ENCODE results near the gene C5orf58. TPM values are rescaled to one million over a fixed set of nuclear protein-coding genes. Genes with fewer than 3 reads are reported as not detected.

Gene C5orf58
- polyA plus RNA-seq (2013, experiment 1 of 4): not detected
- polyA plus RNA-seq (2013, experiment 2 of 4): not detected
- polyA plus RNA-seq (2013, experiment 3 of 4): 0.96 TPM
- not detected for polyA plus RNA-seq (2013, experiment 4 of 4)

GRCh38 chr5:170232786-170233185 is at the start of gene C5orf58:
TSS of gene C5orf58 (plus strand) at chr5:170232985. CDS start at chr5:170234977, 1,992 bp downstream.
- 94 to 95% methylated on average over 27 of the region's 27 CpGs for WGBS, 2 experiments
- Histone ChIP-seq H3K4me1 (ENCODE audit: control insufficient read depth, insufficient read depth, low read length) (no peaks in the 10 kb centered on the region), H3K36me3 (ENCODE audit: control insufficient read depth, insufficient read depth, low read length) (no peaks in the 10 kb centered on the region), H3K27me3 (ENCODE audit: control insufficient read depth, insufficient read depth, low read length, poor library complexity, severe bottlenecking) (no peaks in the 10 kb centered on the region), H3K27ac (ENCODE audit: insufficient read depth, low read depth, low read length, poor library complexity, severe bottlenecking) (no peak within 1 kb of the TSS), H3K9me3 (ENCODE audit: control insufficient read depth, low read length) (no peaks in the 10 kb centered on the region), H3K4me3 (ENCODE audit: insufficient read depth, low read depth, low read length) (no peak within 1 kb of the TSS)

- Histone ChIP-seq H3K27me3 (ENCODE audit: control insufficient read depth, insufficient read depth, low read length, poor library complexity, severe bottlenecking) (no peaks in the 10 kb centered on the region), H3K4me3 (ENCODE audit: insufficient read depth, low read depth, low read length) (no peak overlapping the region), H3K4me1 (ENCODE audit: control insufficient read depth, insufficient read depth, low read length) (peaks cover 7% of the 10 kb centered on the region), H3K36me3 (ENCODE audit: control insufficient read depth, insufficient read depth, low read length) (no peaks in the 10 kb centered on the region), H3K9me3 (ENCODE audit: control insufficient read depth, low read length) (no peaks in the 10 kb centered on the region), H3K27ac (ENCODE audit: insufficient read depth, low read depth, low read length, poor library complexity, severe bottlenecking) (no peak overlapping the region)
- WGBS, 2 experiments: 54% methylated on average over 12 of the region's 12 CpGs
Measured at GRCh38 chr5:170183816-170184687, 48.7 kb upstream of the C5orf58 start.

- H3K36me3 ChIP-seq (ENCODE audit: control insufficient read depth, insufficient read depth, low read length): no peaks in the 10 kb centered on the region
- WGBS, 2 experiments: 93 to 97% methylated on average over 4 of the region's 4 CpGs
- H3K27ac ChIP-seq (ENCODE audit: insufficient read depth, low read depth, low read length, poor library complexity, severe bottlenecking): no peak overlapping the region
- H3K4me3 ChIP-seq (ENCODE audit: insufficient read depth, low read depth, low read length): no peak overlapping the region
- H3K27me3 ChIP-seq (ENCODE audit: control insufficient read depth, insufficient read depth, low read length, poor library complexity, severe bottlenecking): no peaks in the 10 kb centered on the region
- H3K9me3 ChIP-seq (ENCODE audit: control insufficient read depth, low read length): no peaks in the 10 kb centered on the region
- peaks cover 7% of the 10 kb centered on the region for H3K4me1 ChIP-seq (ENCODE audit: control insufficient read depth, insufficient read depth, low read length)
Measured at GRCh38 chr5:170184737-170185136, 48.0 kb upstream of the C5orf58 start.

GRCh38 chr5:170186156-170186555 is 46.6 kb upstream of the C5orf58 start:
- Histone ChIP-seq H3K9me3 (ENCODE audit: control insufficient read depth, low read length) (no peaks in the 10 kb centered on the region), H3K4me1 (ENCODE audit: control insufficient read depth, insufficient read depth, low read length) (peaks cover 7% of the 10 kb centered on the region), H3K4me3 (ENCODE audit: insufficient read depth, low read depth, low read length) (no peak overlapping the region), H3K27ac (ENCODE audit: insufficient read depth, low read depth, low read length, poor library complexity, severe bottlenecking) (no peak overlapping the region), H3K36me3 (ENCODE audit: control insufficient read depth, insufficient read depth, low read length) (no peaks in the 10 kb centered on the region), H3K27me3 (ENCODE audit: control insufficient read depth, insufficient read depth, low read length, poor library complexity, severe bottlenecking) (no peaks in the 10 kb centered on the region)
- WGBS, 2 experiments: 95 to 99% methylated on average over 3 of the region's 3 CpGs

- 93 to 94% methylated on average over 7 of the region's 7 CpGs for WGBS, 2 experiments
- Histone ChIP-seq H3K4me3 (ENCODE audit: insufficient read depth, low read depth, low read length) (no peak overlapping the region), H3K36me3 (ENCODE audit: control insufficient read depth, insufficient read depth, low read length) (no peaks in the 10 kb centered on the region), H3K27me3 (ENCODE audit: control insufficient read depth, insufficient read depth, low read length, poor library complexity, severe bottlenecking) (no peaks in the 10 kb centered on the region), H3K27ac (ENCODE audit: insufficient read depth, low read depth, low read length, poor library complexity, severe bottlenecking) (no peak overlapping the region), H3K4me1 (ENCODE audit: control insufficient read depth, insufficient read depth, low read length) (peaks cover 4% of the 10 kb centered on the region), H3K9me3 (ENCODE audit: control insufficient read depth, low read length) (no peaks in the 10 kb centered on the region)
Measured at GRCh38 chr5:170186856-170187255, 45.9 kb upstream of the C5orf58 start.

- H3K27ac ChIP-seq (ENCODE audit: insufficient read depth, low read depth, low read length, poor library complexity, severe bottlenecking): no peak overlapping the region
- no peak overlapping the region for H3K4me3 ChIP-seq (ENCODE audit: insufficient read depth, low read depth, low read length)
- 73 to 82% methylated on average over 6 of the region's 6 CpGs for WGBS, 2 experiments
- peaks cover 2% of the 10 kb centered on the region for H3K4me1 ChIP-seq (ENCODE audit: control insufficient read depth, insufficient read depth, low read length)
- no peaks in the 10 kb centered on the region for H3K9me3 ChIP-seq (ENCODE audit: control insufficient read depth, low read length)
- H3K27me3 ChIP-seq (ENCODE audit: control insufficient read depth, insufficient read depth, low read length, poor library complexity, severe bottlenecking): no peaks in the 10 kb centered on the region
- no peaks in the 10 kb centered on the region for H3K36me3 ChIP-seq (ENCODE audit: control insufficient read depth, insufficient read depth, low read length)
Measured at GRCh38 chr5:170190436-170191134, 42.2 kb upstream of the C5orf58 start.

GRCh38 chr5:170192829-170193228 is 40.0 kb upstream of the C5orf58 start:
- WGBS, 2 experiments: 91 to 94% methylated on average over 12 of the region's 12 CpGs
- H3K4me3 ChIP-seq (ENCODE audit: insufficient read depth, low read depth, low read length): no peak overlapping the region
- no peaks in the 10 kb centered on the region for H3K9me3 ChIP-seq (ENCODE audit: control insufficient read depth, low read length)

GRCh38 chr5:170195961-170196360 is 36.8 kb upstream of the C5orf58 start:
- no peak overlapping the region for H3K27ac ChIP-seq (ENCODE audit: insufficient read depth, low read depth, low read length, poor library complexity, severe bottlenecking)
- no peaks in the 10 kb centered on the region for H3K36me3 ChIP-seq (ENCODE audit: control insufficient read depth, insufficient read depth, low read length)
- WGBS, 2 experiments: 13 to 28% methylated on average over 4 of the region's 4 CpGs
- no peaks in the 10 kb centered on the region for H3K9me3 ChIP-seq (ENCODE audit: control insufficient read depth, low read length)
- peaks cover 11% of the 10 kb centered on the region for H3K4me1 ChIP-seq (ENCODE audit: control insufficient read depth, insufficient read depth, low read length)
- no peaks in the 10 kb centered on the region for H3K27me3 ChIP-seq (ENCODE audit: control insufficient read depth, insufficient read depth, low read length, poor library complexity, severe bottlenecking)
- no peak overlapping the region for H3K4me3 ChIP-seq (ENCODE audit: insufficient read depth, low read depth, low read length)

More at GRCh38 chr5:170192829-170193228, 40.0 kb upstream of the C5orf58 start:
- Histone ChIP-seq H3K27me3 (ENCODE audit: control insufficient read depth, insufficient read depth, low read length, poor library complexity, severe bottlenecking) (no peaks in the 10 kb centered on the region), H3K27ac (ENCODE audit: insufficient read depth, low read depth, low read length, poor library complexity, severe bottlenecking) (no peak overlapping the region), H3K36me3 (ENCODE audit: control insufficient read depth, insufficient read depth, low read length) (no peaks in the 10 kb centered on the region), H3K4me1 (ENCODE audit: control insufficient read depth, insufficient read depth, low read length) (peaks cover 11% of the 10 kb centered on the region)

- WGBS, 2 experiments: 0% methylated on average over 1 of the region's 1 CpG
Measured at GRCh38 chr5:170200876-170201275, 31.9 kb upstream of the C5orf58 start.

GRCh38 chr5:170201311-170201710 is 31.5 kb upstream of the C5orf58 start:
- Histone ChIP-seq H3K4me1 (ENCODE audit: control insufficient read depth, insufficient read depth, low read length) (peaks cover 2% of the 10 kb centered on the region), H3K27me3 (ENCODE audit: control insufficient read depth, insufficient read depth, low read length, poor library complexity, severe bottlenecking) (no peaks in the 10 kb centered on the region), H3K9me3 (ENCODE audit: control insufficient read depth, low read length) (no peaks in the 10 kb centered on the region), H3K27ac (ENCODE audit: insufficient read depth, low read depth, low read length, poor library complexity, severe bottlenecking) (no peak overlapping the region), H3K36me3 (ENCODE audit: control insufficient read depth, insufficient read depth, low read length) (no peaks in the 10 kb centered on the region), H3K4me3 (ENCODE audit: insufficient read depth, low read depth, low read length) (no peak overlapping the region)
- 91 to 97% methylated on average over 2 of the region's 2 CpGs for WGBS, 2 experiments

More at GRCh38 chr5:170200876-170201275, 31.9 kb upstream of the C5orf58 start:
- Histone ChIP-seq H3K27ac (ENCODE audit: insufficient read depth, low read depth, low read length, poor library complexity, severe bottlenecking) (no peak overlapping the region), H3K9me3 (ENCODE audit: control insufficient read depth, low read length) (no peaks in the 10 kb centered on the region), H3K4me3 (ENCODE audit: insufficient read depth, low read depth, low read length) (no peak overlapping the region), H3K36me3 (ENCODE audit: control insufficient read depth, insufficient read depth, low read length) (no peaks in the 10 kb centered on the region), H3K4me1 (ENCODE audit: control insufficient read depth, insufficient read depth, low read length) (peaks cover 6% of the 10 kb centered on the region), H3K27me3 (ENCODE audit: control insufficient read depth, insufficient read depth, low read length, poor library complexity, severe bottlenecking) (no peaks in the 10 kb centered on the region)

Data from ectodermal cell (in vitro differentiated cells).